CD4-positive, CD25-positive, alpha-beta regulatory T cell (primary cell): Measurements from ENCODE around the gene ARFGAP3. TPM values are rescaled to one million over a fixed set of nuclear protein-coding genes. Genes with fewer than 3 reads are reported as not detected.

Experiments
- ATAC-seq, 2 donors: fragments of 150-1000 bp; cut with Tn5 transposase; one replicate each; pipeline ENCODE4 v1.10.0; 2021; ENCODE audit warnings: low read depth in 2 of 2, moderate number of reproducible peaks in 2 of 2, moderate library complexity in 1 of 2
- DNase-seq, 3 donors: peaks; one replicate each; pipeline versions ENCODE4 v3.0.0 to v3.0.0-alpha.2; 2012 to 2022; ENCODE audit warnings: mixed read lengths in 1 of 3
- H3K27ac ChIP-seq: one replicate; pipeline ENCODE4 v1.7.0; 2013; ENCODE audit warnings: mild to moderate bottlenecking, low read length; ENCODE audit not compliant: insufficient read depth, poor library complexity, severe bottlenecking
- H3K27me3 ChIP-seq: one replicate; pipeline ENCODE4 v1.7.0; 2013; ENCODE audit warnings: low read length; ENCODE audit not compliant: control insufficient read depth, insufficient read depth
- H3K36me3 ChIP-seq: one replicate; pipeline ENCODE4 v1.7.0; 2013; ENCODE audit warnings: mild to moderate bottlenecking, low read length, moderate library complexity; ENCODE audit not compliant: control insufficient read depth, insufficient read depth
- H3K4me1 ChIP-seq: 2 replicates; pipeline ENCODE4 v1.7.0; 2013; ENCODE audit warnings: mild to moderate bottlenecking, low read length; ENCODE audit not compliant: insufficient read depth, control insufficient read depth, poor library complexity, severe bottlenecking
- H3K4me3 ChIP-seq: one replicate; pipeline ENCODE4 v1.7.0; 2013; ENCODE audit warnings: low read depth, mild to moderate bottlenecking, low read length, moderate library complexity
- H3K9me3 ChIP-seq, 2 experiments: 1 replicate in 1 of 2; 2 replicates in 1 of 2; pipeline ENCODE4 v1.7.0; 2013; ENCODE audit warnings: low read length in 2 of 2, mild to moderate bottlenecking in 1 of 2, moderate library complexity in 1 of 2; ENCODE audit not compliant: control insufficient read depth in 2 of 2
- H3K27ac Mint-ChIP-seq, 3 donors: one replicate each; pipeline ENCODE4 v1.8.0; 2020 to 2022; ENCODE audit warnings: mild to moderate bottlenecking in 3 of 3, mixed read lengths in 3 of 3, moderate library complexity in 2 of 3
- H3K27me3 Mint-ChIP-seq: one replicate; pipeline ENCODE4 v1.8.0; 2022; ENCODE audit warnings: mild to moderate bottlenecking, mixed read lengths
- H3K36me3 Mint-ChIP-seq: one replicate; pipeline ENCODE4 v1.8.0; 2020; ENCODE audit warnings: mixed read lengths
- H3K4me1 Mint-ChIP-seq, 4 donors: one replicate each; pipeline ENCODE4 v1.8.0; 2020 to 2022; ENCODE audit warnings: mixed read lengths in 4 of 4, mild to moderate bottlenecking in 1 of 4
- H3K4me3 Mint-ChIP-seq, 4 donors: one replicate each; pipeline ENCODE4 v1.8.0; 2020 to 2022; ENCODE audit warnings: mild to moderate bottlenecking in 4 of 4, mixed read lengths in 4 of 4, moderate library complexity in 3 of 4
- H3K9me3 Mint-ChIP-seq, 7 donors: one replicate each; pipeline ENCODE4 v1.8.0; 2020 to 2022; ENCODE audit warnings: mixed read lengths in 7 of 7, mild to moderate bottlenecking in 3 of 7, moderate library complexity in 2 of 7
- polyA plus RNA-seq, 4 donors: library from polyadenylated mRNA; unstranded; fragments of 300-500 nt; fragmentation: Illumina TruSeq; gene quantifications; one replicate each; pipeline ENCODE4 v1.2.3, GENCODE V29; 2021
- total RNA-seq: library from RNA; stranded (reverse); gene quantifications from one replicate; pipeline ENCODE4 v1.2.3, GENCODE V29; 2022

The ARFGAP3 gene
- total and polyA plus RNA-seq, 5 donors from 2014 or later, result 27.1 to 31.0 (median 28.8) TPM

DNA sequence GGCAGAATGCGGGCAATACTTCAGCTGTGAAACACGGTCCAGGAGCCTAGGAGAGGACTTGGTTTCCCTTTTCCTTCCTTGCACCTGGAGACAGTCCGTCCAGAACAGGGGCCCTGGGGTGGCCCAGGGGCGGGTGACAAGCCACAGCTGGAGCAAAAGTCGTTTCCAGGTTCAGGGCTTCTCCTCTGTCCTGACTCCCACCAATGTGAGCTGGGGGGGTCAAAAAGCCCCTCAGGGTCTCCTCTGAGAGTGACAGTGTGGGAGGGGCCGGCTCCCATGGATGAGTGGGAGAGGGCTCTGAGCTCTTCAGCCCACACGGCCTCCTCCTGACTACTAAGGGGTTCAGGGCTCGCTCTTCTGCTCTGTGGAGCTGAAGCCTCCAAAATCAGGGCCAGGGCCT lies 20.1 kb upstream of the ARFGAP3 start:
- H3K9me3 Mint-ChIP-seq, result no peaks in the 10 kb centered on the region
- ATAC-seq (no peak), DNase-seq (no peak)
- peaks cover 24% of the 10 kb centered on the region for H3K36me3 Mint-ChIP-seq
- Histone ChIP-seq H3K4me3 (no peak overlapping the region), H3K9me3 (no peaks in the 10 kb centered on the region), H3K4me1 (no peaks in the 10 kb centered on the region), H3K27ac (no peak overlapping the region), H3K27me3 (no peaks in the 10 kb centered on the region), H3K36me3 (peaks cover 72% of the 10 kb centered on the region)
- no peaks in the 10 kb centered on the region for H3K27me3 Mint-ChIP-seq
- H3K4me1 Mint-ChIP-seq, result no peaks in the 10 kb centered on the region
- H3K4me3 Mint-ChIP-seq, result no peak overlapping the region
- peak overlapping the region in 1 of 3 donors; percentile 43 for H3K27ac Mint-ChIP-seq

- H3K27me3 Mint-ChIP-seq, result no peaks in the 10 kb centered on the region
- Histone ChIP-seq H3K4me1 (no peaks in the 10 kb centered on the region), H3K27ac (no peak overlapping the region), H3K9me3 (no peaks in the 10 kb centered on the region), H3K27me3 (no peaks in the 10 kb centered on the region), H3K4me3 (no peak overlapping the region), H3K36me3 (peaks cover 78% of the 10 kb centered on the region)
- H3K4me3 Mint-ChIP-seq, result no peak overlapping the region
- no peaks in the 10 kb centered on the region for H3K4me1 Mint-ChIP-seq
- no peak overlapping the region for H3K27ac Mint-ChIP-seq
- H3K9me3 Mint-ChIP-seq, result no peaks in the 10 kb centered on the region
- no peak for ATAC-seq
- H3K36me3 Mint-ChIP-seq, result peaks cover 21% of the 10 kb centered on the region
- no peak for DNase-seq
Measured at GRCh38 chr22:42876041-42876440, 19.0 kb upstream of the ARFGAP3 start.

GRCh38 chr22:42874010-42874409 lies 16.9 kb upstream of the ARFGAP3 start:
- Mint-ChIP-seq H3K9me3 (no peaks in the 10 kb centered on the region), H3K27me3 (no peaks in the 10 kb centered on the region), H3K27ac (peak overlapping the region in 1 of 3 donors; percentile 67), H3K36me3 (peaks cover 21% of the 10 kb centered on the region), H3K4me1 (no peaks in the 10 kb centered on the region), H3K4me3 (no peak overlapping the region)
- no peak for DNase-seq
- Histone ChIP-seq H3K27ac (no peak overlapping the region), H3K9me3 (no peaks in the 10 kb centered on the region), H3K27me3 (no peaks in the 10 kb centered on the region), H3K4me1 (no peaks in the 10 kb centered on the region), H3K4me3 (no peak overlapping the region), H3K36me3 (peaks cover 70% of the 10 kb centered on the region)
- no peak for ATAC-seq

GRCh38 chr22:42873356-42873755 lies 16.3 kb upstream of the ARFGAP3 start:
- no peak overlapping the region for H3K4me3 ChIP-seq
- H3K27me3 ChIP-seq, result no peaks in the 10 kb centered on the region
- no peaks in the 10 kb centered on the region for H3K4me1 ChIP-seq
- Mint-ChIP-seq H3K36me3 (peaks cover 21% of the 10 kb centered on the region), H3K27me3 (no peaks in the 10 kb centered on the region), H3K27ac (no peak overlapping the region), H3K4me1 (no peaks in the 10 kb centered on the region), H3K9me3 (no peaks in the 10 kb centered on the region), H3K4me3 (no peak overlapping the region)
- H3K9me3 ChIP-seq, result no peaks in the 10 kb centered on the region
- no peak for DNase-seq
- peaks cover 63% of the 10 kb centered on the region for H3K36me3 ChIP-seq
- H3K27ac ChIP-seq, result no peak overlapping the region
- no peak for ATAC-seq

- DNase-seq (no peak), ATAC-seq (no peak)
- Mint-ChIP-seq H3K9me3 (no peaks in the 10 kb centered on the region), H3K4me3 (no peak overlapping the region), H3K27ac (peak overlapping the region in 1 of 3 donors; percentile 79), H3K27me3 (no peaks in the 10 kb centered on the region), H3K36me3 (peaks cover 21% of the 10 kb centered on the region), H3K4me1 (no peaks in the 10 kb centered on the region)
- no peaks in the 10 kb centered on the region for H3K9me3 ChIP-seq
- H3K27ac ChIP-seq, result no peak overlapping the region
- H3K4me1 ChIP-seq, result no peaks in the 10 kb centered on the region
- H3K4me3 ChIP-seq, result no peak overlapping the region
- H3K27me3 ChIP-seq, result no peaks in the 10 kb centered on the region
- peaks cover 60% of the 10 kb centered on the region for H3K36me3 ChIP-seq
Measured at GRCh38 chr22:42872821-42873220, 15.7 kb upstream of the ARFGAP3 start.

DNA sequence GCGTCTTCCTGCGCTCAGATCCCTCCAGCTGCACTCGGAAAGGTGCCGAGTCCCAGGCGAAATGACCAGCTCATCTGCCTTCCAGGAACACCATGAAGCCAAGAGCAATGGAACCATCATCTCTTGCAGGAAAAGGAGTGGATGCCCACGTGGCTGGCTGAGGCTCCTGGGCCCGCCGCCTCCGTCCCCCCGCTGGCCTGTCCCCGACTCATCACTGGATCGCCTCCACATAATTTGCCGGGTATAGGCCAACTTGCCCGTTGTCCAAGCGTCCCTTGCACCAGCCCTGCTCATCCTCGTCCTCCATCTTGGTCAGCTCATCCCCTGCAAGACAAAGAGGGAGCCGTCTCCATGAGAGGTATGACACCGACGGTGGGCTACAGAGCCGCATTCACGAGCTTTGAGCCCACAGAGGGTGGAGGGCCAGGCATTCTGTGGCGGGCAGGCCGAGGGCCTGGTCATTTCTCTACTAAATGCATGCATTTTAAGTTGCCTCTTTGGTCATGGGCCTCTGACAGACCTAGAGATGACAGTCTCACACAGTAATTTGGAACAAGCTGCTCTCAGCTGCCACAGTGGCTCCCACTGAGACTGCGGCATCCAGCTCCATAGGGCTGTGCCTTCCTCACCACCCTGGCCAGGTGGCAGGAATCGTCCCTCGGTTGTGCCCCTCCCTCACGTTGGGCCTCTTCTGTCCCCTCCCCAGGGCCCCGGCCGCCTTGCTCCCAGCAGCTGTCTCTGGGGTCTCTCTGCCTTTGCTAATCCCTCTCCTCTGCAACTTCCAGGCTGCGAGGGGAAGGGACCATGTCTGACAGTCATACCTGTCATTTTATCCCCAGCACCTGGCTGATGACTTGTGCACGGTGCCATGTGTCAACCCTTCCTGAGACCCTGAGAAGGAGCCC lies 14.3 kb upstream of the ARFGAP3 start:
- H3K9me3 ChIP-seq, result no peaks in the 10 kb centered on the region
- peaks cover 0 to 2% (median 0%) of the 10 kb centered on the region in 4 donors for H3K4me1 Mint-ChIP-seq
- H3K4me3 ChIP-seq, result no peak overlapping the region
- H3K9me3 Mint-ChIP-seq, result no peaks in the 10 kb centered on the region
- H3K36me3 Mint-ChIP-seq, result peaks cover 21% of the 10 kb centered on the region
- no peaks in the 10 kb centered on the region for H3K27me3 ChIP-seq
- DNase-seq (no peak), ATAC-seq (no peak)
- no peak overlapping the region for H3K27ac ChIP-seq
- H3K27me3 Mint-ChIP-seq, result no peaks in the 10 kb centered on the region
- H3K4me3 Mint-ChIP-seq, result no peak overlapping the region
- H3K27ac Mint-ChIP-seq, result no peak overlapping the region
- H3K4me1 ChIP-seq, result no peaks in the 10 kb centered on the region
- H3K36me3 ChIP-seq, result peaks cover 50% of the 10 kb centered on the region

DNA sequence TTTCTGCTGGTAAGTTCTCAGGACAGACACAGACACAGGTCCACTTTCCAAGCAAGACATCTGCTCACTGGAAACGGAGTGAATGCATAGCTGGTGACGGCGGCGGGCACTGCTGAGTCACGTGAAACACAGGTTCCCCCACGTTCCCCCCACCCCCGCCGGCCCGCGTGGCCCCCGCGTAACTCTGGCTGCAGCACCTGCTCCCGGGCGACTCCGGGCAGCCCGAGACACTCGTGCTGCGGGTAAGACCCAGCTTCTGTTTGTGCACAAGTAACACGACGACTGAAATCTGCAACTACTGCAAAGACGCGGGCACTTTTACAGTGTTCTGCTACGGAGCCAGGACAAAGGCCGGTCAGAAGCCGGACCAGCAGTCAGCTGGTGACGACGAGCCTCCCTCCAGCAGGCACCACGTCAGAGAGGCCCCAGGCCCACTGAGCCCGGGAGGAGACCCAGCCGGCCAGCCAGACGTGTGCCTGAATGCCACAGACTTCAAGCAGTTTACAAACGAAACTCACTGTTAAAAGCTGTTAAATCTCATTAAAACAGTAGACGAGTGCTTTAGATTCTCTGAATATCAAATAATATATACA lies 12.9 kb upstream of the ARFGAP3 start:
- no peak for DNase-seq
- peaks cover 38% of the 10 kb centered on the region for H3K36me3 ChIP-seq
- no peak overlapping the region for H3K27ac Mint-ChIP-seq
- H3K27ac ChIP-seq, result no peak overlapping the region
- no peaks in the 10 kb centered on the region for H3K9me3 Mint-ChIP-seq
- no peak overlapping the region for H3K4me3 Mint-ChIP-seq
- H3K9me3 ChIP-seq, result no peaks in the 10 kb centered on the region
- no peak for ATAC-seq
- no peaks in the 10 kb centered on the region for H3K27me3 Mint-ChIP-seq
- no peaks in the 10 kb centered on the region for H3K4me1 ChIP-seq
- H3K36me3 Mint-ChIP-seq, result peaks cover 10% of the 10 kb centered on the region
- H3K4me3 ChIP-seq, result no peak overlapping the region
- H3K27me3 ChIP-seq, result no peaks in the 10 kb centered on the region
- peaks cover 0 to 2% (median 0%) of the 10 kb centered on the region in 4 donors for H3K4me1 Mint-ChIP-seq
